GM18861 (cell line): ENCODE measurements around the gene MRAS.
A peak's percentile ranks its signal among the peaks of the same experiment; 100 is the strongest.
"Not testable (repeated sequence)": the region's sequence is repeated elsewhere in the genome, so short reads cannot be mapped to it uniquely, and the experiment has no call there.

Experiments used
- ATAC-seq: cut with Tn5 transposase; IDR thresholded peaks from one replicate; pipeline ENCODE4 v1.9.1; 2021; ENCODE audit not compliant: unreplicated experiment

The MRAS gene

DNA sequence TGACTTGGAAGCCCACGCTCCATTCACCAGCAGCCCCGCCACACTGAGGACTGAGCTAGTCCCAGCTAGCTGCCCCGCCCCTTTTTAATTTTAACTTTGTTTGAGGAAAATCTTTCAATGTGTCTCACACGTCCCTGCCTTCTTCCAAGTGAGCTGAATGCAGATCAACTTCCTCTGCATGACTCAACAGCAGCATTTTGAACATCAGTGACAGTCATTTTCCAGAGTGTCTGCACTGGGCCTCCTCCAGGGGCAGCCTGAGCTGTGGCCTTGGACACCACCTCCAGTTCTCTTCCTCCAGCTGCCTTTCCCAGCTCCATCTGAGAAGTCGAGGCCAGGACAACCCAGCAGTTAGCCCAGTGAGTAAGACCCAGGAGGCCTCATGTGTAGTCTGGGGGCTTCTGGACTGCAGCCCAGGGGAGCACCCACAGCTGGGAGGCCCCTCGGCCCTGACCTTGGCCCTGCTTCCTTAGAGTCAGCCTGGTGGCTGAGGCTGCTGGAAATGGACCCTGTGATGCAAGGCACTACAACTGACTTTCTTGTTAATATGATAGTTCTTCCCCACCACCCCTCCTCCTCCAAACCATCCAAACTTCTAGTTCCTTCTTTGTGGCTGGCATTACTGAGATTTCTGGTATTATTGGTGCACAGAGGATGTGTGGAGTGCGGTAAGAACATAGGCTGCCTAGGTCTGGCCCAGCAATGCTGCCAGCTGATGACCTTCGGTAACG, 64.6 kb downstream of the MRAS start:
- no peak for ATAC-seq

DNA sequence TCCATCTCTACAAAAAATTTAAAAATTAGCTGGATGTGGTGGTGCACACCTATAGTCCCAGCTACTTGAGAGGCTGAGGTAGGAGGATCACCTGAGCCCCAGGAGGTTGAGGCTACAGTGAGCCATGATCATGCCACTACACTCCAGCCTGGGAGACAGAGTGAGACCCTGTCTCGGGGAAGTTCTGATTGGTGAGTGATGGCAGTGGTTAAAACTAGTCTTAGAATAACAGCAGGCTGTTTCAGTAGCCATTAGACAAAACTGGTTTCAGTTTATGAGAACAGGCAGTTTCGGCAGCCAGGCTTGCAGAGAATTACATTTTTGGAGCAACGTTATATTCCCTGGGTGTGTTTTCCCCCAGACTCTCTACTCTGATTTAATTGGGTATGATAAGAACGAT, 67.9 kb downstream of the MRAS start:
- not testable (repeated sequence) for ATAC-seq

DNA sequence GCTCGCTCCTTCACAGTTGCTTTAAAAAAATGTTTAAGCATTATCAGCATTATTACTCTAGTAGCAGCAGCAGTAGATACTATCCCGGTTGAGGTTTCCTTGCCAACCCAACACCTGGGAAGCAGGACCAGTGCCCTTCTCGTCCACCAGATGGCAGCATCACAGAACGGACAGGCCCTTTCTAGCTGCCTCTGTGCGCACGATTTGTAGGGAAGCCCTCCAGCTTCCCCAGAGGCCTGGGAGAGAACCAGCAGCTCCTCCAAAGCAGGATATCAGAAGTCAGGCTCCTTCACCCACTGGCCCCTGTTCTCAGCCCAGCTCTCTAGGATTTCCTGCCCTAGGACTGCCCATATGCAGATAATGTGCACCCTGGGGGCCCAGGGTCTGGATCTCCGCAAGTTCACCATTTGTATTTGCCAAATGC, 69.2 kb downstream of the MRAS start:
- peak; percentile 67 for ATAC-seq

DNA sequence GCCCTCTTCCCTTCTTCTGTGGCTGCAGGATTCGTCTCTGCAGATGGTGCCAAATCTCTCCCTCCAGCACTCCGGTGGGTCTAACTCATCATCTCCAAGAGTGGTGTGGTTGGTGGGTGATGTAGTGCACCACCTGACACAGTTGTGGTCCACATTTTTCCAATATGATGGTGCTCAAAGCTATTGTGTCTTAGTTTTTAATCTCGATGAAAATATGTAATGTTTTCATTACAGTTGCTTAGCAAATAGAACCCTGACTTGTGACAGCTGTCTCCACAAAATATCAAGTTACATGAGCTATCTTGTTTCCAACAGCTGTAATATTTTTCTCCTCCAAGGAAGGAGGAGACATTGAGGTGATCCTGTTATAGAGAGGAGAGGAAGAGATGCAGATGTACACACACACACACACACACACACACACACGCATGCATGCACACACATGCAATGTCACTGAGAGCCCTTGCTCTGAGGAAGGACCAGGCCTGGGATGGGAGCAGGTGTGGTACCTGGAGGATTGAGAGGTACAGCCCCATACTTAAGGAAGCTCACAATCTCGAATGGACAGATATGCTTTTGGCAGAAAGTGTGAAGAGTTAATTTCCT, 70.3 kb downstream of the MRAS start:
- ATAC-seq = no peak

DNA sequence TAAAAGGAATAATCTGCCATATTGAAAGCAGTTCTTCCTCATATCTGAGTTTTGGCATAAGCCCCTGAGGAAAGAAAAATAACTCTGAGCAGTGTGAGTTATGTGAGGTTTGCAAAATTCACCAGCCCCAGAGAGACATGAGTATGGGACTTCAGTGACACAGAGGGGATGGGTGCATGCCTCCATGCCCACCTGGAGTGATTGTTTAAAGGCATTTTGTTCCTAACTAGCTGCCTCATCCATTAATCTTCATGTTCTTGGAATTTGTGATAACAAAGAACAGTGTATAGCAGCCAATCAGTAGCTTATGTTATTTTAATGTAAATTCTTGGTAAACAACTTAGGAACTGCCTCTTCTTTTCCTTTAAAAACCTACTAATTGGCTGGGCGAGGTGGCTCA, 74.9 kb downstream of the MRAS start:
- ATAC-seq = no peak

DNA sequence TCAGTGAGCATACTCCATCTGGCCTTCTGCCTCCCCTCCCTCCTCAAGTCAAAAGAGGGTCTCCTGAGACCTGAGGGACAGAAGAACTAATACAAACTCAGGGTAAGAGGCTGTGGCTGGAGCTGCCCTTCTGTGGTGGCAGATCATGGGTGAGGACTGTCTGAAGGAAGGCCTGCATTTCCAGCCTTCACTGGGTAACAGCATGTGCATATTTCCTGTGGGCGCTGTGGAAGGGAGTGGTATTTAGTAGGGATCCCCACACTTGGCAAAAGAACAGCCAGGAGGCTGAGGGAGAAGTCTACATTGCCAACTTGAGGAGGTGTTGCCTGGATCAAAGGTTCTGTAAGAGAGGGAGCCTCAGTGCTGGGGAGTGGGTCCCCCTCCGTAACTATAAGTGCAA, 75.9 kb downstream of the MRAS start:
- ATAC-seq = no peak

DNA sequence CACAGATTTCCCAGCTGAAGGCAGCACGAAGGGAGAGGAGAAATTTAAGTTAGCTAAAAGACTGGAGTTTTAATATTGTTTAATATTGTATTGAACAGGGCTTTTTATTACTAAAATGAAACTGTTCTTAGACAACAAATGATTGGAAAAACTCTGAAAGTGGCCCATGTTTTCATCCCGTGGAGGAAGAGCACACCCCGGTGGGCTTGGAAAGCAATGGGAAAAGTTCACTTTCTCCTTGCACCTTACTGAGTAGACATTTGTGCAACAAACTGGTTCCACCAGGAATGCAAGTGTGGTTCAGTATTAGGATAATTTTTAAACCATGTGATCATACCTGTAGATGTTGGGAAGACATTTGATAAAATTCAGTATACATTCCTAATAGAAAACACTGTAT, 77.8 kb downstream of the MRAS start:
- no peak for ATAC-seq

DNA sequence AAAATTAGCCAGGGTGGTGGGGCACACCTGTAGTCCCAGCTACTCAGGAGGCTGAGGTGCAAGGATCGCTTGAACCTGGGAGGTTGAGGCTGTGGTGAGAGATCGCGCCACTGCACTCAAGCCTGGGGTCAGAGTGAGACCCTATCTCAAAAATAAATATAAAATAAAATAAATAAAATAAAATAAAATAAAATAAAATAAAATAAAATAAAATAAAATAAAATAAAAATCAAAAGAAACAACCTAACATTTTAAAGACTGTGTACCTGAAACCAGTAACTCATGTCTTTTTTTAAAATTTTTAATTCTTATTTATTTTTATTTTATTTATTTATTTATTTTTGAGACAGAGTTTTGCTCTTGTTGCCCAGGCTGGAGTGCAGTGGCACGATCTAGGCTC, 78.4 kb downstream of the MRAS start:
- ATAC-seq = not testable (repeated sequence)

DNA sequence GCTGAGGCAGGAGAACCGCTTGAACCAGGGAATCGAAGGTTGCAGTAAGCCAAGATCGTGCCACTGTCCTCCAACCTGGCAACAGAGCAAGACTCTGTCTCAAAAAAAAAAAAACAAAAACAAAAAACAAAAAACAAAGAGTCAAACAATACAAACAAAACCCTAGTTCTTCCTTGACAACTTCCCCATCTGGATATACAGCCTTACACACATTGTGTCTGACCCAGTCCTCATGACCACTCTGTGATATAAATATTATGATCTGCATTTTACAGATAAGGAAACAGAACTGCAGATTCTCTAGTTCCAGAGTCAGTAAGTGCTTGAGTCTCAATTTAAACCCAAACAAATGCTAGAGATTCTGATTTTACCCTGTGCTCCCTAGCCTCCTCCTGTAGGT, 81.3 kb downstream of the MRAS start:
- no peak for ATAC-seq

DNA sequence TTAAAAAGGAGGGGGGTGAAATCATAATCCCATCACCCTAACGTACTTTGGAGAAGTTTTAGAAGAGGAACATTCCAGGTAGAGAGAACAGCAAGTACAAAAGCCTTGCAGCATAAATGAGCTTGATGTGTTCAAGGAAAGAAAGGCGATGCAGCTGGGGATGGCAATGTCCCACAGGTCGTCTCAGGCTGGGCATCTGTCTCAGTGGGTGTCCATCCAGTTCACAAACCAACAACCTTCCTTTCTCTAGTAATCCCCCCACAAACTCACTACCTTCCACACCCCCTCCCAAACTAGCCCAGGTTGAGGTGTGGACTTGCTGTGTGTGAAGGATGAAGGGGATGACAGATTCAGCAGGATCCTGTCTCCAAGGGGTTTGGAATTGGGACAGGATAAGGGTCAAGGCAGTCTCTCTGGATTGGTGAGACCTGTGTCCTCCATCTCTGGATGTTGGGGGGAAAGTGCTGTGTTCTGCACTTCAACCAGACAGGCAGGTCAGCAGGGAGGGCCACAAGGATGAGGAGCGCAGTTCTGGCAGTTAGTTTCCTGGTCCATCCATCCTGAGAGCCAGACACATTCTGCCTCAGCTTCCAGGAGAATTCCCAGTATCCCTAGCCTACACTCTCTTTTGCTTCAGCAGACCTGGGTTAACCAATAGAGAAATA, 84.3 kb downstream of the MRAS start:
- no peak for ATAC-seq

DNA sequence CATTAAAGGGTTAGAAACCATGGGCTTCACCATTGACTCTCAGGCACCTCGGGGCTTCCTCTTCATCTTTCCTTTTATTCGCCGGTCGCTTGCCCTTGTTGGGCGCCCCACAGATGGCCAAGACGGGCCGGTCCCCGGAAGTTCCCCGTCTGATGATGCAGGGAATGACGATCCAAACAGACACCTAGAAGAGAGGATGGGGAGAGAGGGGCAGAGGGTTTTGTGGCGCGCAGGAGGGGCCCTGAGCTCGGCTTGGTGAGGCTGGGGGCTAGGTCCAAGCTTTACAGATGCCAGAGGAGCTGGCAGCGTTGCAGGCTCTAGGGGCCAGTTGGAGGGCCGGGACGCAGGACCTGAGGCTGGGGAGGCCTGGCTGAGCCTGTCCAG, 85.5 kb downstream of the MRAS start:
- ATAC-seq = no peak

DNA sequence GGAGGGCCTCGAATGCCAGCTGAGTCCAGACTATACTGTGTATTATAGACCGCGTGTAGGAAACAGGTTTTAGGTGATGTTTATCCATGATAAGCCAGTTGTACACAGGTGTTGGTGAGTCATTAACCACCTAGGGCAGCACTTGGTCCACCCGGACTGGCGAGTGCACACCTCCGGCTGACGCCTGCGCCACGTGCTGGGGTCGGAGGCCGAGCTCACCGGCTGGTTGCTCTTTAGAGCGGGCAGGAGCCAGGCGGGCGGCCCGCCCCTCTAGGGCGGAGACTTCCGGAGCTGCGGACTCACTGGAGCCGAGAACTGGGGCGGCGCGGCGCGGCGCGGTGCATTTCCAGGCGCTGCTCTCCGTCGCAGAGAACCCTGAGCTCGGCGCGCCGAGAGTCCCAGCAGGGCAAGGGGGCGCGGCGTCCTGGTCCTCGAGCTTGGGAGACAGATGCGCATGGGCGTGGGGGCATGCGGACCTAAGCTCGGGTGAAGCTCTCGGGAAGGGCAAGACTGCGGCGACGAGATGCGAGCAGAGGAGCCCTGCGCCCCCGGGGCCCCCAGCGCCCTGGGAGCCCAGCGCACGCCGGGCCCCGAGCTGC, 86.0 kb downstream of the MRAS start, which contains the start of gene ESYT3:
TSS of gene ESYT3 (plus strand) at position 341 of the 599 bp plus-strand sequence. CDS start at position 524, 183 bp downstream.
- ATAC-seq = no peak

DNA sequence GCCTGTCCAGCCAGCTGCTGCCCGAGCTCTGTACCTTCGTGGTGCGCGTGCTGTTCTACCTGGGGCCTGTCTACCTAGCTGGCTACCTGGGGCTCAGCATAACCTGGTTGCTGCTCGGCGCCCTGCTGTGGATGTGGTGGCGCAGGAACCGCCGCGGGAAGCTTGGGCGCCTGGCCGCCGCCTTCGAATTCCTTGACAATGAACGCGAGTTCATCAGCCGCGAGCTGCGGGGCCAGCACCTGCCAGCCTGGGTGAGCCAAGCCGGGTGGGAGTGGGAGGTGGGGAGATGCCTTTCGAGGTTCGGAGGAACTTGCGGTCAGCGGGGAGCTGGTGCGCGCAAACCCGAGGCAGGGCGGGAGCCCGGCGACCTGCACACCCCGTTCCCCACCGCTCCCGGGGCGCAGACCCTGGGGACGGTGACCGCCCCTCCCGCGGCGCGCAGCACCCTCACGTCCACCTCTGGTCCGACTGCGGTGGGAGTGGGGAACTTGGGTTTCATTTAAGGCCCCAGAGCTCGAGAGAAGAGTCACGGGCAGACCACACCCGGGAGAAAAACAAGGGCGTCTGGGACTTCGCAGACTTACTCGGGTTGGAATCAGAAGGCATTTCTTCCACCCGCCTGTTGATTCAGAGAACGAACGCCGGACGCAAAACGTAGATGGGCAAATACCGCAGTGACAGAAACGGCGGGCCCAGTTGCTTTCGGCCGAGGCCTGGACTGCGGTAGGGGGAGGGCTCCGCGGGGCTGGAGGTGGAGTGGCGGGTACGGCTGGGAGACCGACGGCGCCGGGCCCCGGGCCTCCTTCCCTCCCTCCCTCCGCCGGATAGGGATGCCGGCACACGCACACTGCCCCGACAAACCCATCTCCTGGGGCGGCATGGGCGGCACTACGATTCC, 86.7 kb downstream of the MRAS start:
- no peak for ATAC-seq

DNA sequence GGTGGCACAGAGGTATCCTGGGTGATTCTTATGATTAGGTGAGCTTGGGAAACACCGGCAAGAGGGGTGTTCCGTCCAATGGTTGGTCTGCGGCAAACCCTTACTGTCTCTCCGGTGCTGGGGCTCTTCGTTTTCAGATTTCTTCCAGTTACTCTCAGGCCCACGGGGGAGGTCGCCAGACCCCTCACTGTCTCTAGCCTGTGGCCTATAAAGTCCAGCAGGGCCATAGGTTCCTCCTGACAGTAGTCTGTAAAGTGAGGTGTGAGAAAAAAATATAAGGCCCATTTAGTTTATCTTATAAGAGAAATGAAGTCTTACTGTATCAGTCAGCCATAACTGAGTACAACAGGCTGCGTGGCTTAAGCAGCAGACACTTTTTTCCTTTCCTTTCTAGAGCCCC, 87.5 kb downstream of the MRAS start:
- no peak for ATAC-seq

DNA sequence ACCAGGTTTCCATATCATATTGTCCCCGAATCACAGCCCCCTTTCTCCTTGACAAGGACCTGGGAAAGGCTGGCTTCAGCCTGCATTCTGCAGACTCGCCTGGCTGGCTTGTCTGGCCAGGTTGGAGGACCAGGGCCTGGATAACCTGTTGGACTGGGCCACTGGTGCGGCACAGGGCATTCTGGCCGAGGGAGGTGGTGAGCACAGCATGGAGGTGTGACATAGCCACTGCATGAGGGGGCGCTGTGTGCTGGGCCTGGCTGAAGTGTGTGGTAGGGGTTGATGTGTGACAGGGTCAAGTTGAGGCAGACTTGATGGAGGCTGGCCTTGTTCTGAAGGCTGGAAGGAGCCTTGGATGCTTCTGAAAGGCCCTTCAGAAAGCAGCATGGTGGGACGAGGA, 88.9 kb downstream of the MRAS start:
- no peak for ATAC-seq

DNA sequence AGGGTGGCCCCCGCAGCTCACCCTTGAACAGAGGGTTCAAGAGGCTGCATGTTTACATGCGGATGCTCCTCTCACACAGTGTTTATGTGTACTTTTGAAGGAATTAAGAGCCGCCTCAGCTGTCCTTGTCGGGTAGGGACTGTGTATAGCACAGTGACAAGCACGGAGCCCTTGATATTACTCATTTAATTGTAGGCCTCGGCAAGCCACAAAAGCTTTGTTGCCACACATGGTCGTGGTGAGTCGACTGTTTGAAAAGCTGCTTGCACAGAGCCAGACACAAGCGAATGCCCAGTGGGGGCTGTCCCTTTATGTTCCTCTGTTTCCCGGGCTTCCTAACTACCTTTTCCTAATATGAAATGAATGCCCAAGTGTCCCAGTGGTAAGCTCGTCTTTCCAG, 90.5 kb downstream of the MRAS start:
- no peak for ATAC-seq

DNA sequence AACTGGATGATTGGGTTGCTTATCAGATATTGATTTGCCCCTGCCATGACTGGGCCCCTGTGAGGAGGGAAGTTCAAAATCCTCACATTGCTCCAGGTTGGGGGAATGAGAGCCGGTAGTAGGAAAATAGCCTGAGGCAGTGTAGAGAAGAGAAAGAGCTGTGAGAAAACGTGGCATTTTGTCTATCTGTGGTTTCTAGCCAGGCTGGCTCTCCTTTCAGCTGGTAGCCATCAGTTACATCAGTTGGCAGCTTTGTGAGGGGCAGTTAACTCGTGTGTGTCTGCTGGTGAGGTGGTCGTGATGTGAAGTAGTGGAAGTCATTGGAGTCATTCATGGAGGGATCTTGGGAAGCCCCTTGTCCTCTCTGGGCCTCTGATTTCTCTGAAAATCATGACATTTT, 91.3 kb downstream of the MRAS start:
- no peak for ATAC-seq

DNA sequence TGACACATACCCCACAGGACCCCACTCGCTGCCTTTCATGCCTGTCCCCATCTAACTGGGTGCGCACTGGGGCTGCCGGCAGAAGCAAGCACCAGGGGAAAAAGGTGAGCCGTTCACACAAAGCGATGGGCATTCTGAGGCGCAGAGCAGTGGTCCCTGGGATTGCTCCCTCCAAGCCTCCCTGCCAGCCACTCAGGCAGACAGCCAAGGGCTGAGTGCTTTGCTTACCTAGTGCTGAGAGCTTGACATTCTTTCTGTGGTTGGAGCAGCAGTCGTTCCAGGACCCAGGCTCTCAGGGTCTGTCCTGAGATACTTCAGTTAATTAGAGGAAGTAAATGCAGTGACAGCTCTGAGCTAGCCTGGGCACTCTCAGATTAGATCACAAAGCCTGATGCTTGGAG, 91.7 kb downstream of the MRAS start:
- no peak for ATAC-seq

DNA sequence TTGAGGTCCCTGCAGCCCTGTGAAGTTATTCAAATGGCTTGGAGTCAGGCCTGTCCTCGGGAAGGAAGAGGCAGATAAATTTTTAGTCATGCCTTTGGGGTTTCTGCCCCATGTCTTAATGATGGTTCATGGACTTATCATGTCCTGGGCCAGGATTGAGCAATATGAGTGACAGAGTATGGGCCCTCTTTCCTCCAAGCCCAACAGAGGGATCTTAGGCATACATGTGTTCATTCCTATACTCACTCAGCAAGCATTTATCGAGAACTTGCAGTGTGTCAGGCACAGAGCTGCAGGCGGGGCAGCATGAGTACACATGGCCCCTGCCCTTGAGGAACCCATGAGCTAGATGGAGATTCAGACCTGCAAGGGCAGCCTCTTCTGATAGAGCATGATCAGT, 92.2 kb downstream of the MRAS start:
- no peak for ATAC-seq

DNA sequence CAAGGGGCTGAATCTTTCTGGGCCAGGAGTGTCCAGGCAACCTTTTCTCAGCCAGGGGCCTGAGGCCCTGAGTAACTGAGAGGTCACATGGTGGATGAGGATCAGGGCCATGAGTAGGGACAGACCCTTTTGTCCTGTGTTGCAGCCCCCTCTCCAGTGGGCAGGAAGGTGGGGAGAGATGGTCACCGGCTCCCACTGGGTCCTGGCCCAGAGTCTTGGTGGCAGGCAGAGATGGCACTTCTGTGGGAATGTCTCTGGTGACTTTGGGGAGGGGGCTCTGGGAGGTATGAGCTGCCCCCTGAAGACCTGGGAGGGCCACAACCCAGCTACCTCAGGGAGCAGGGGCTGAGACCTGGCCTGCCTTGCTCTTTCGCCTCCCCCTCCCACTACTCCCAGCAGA, 92.9 kb downstream of the MRAS start:
- ATAC-seq = no peak

DNA sequence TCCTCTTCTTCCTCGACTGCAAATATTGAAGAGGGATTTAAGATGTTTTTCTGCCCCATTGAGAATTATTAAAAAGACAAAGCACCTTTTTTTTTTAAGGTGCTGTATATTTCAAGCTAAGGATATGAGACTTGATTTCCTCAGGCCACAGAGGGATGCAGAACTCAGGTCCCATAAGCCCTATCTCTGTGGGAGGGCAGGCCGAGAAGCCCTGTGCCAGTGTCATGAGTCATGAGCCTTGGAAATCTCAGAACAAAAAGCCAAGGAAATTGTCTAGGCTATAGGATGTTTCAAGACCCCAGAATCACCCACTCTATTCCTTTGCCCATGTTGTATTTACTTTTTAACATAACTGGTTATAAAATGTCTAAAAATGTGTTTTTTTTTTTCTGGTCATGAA, 93.4 kb downstream of the MRAS start:
- no peak for ATAC-seq
